Right lobe of liver (tissue), 6 donors: ENCODE results near the gene CRKL. TPM values are rescaled to one million over a fixed set of nuclear protein-coding genes. Genes with fewer than 3 reads are reported as not detected.
"Not testable (repeated sequence)": the region's sequence is repeated elsewhere in the genome, so short reads cannot be mapped to it uniquely, and the experiment has no call there.

Experiments
- ATAC-seq, 4 donors: fragments of 200-7000 bp; cut with Tn5 transposase; one replicate each; pipeline ENCODE4 v1.9.1; 2020; ENCODE audit warnings: mild to moderate bottlenecking in 4 of 4, moderate library complexity in 4 of 4
- DNase-seq, 3 donors: peaks; one replicate each; pipeline ENCODE4 v3.0.0-alpha.2; 2020
- H3K27ac ChIP-seq, 3 donors: fragments of 200-600 bp; one replicate each; pipeline ENCODE4 v1.8.0; 2022
- H3K27me3 ChIP-seq, 2 donors: fragments of 200-600 bp; one replicate each; pipeline ENCODE4 v1.8.0; 2022
- H3K36me3 ChIP-seq, 4 donors: fragments of 200-600 bp; sonication (generic) in 1 of 4; one replicate each; pipeline versions ENCODE4 v1.5.1 to v1.8.0; 2017 to 2022; ENCODE audit warnings: control low read depth in 1 of 4
- H3K4me1 ChIP-seq, 4 donors: fragments of 200-600 bp; sonication (generic) in 1 of 4; one replicate each; pipeline versions ENCODE4 v1.5.1 to v1.8.0; 2017 to 2022; ENCODE audit warnings: control low read depth in 1 of 4
- H3K4me3 ChIP-seq, 3 donors: fragments of 200-600 bp; one replicate each; pipeline ENCODE4 v1.8.0; 2022
- H3K9me3 ChIP-seq, 4 donors: fragments of 200-600 bp; sonication (generic) in 1 of 4; one replicate each; pipeline versions ENCODE4 v1.5.1 to v1.8.0; 2017 to 2022; ENCODE audit warnings: control low read depth in 1 of 4
- POLR2A ChIP-seq: fragments of 450-650 bp; IDR thresholded peaks from one replicate; pipeline ENCODE4 v1.6.1; 2017; ENCODE audit warnings: antibody characterized with exemption, mild to moderate bottlenecking
- WGBS: methylation state at CpG from one replicate; pipeline ENCODE4 v1.1.6; 2018; ENCODE audit warnings: low coverage, low lambda C conversion rate; ENCODE audit not compliant: insufficient coverage; ENCODE audit errors: missing lambda C conversion rate; 5-methylcytosine and 5-hydroxymethylcytosine counted together
- intact Hi-C, 2 donors: fragments of 100-400 bp; cut with DNase I; formaldehyde crosslinking; loops; one replicate each; pipeline versions ENCODE4 v1.11.2 to v1.14.1; 2022
- total RNA-seq, 6 experiments: library from RNA; depleted of rRNA in 2 of 6; stranded (reverse); fragments of >200 nt in 2 of 6; fragmentation: NEBNext Ultra II Directional in 3 of 6; extraction: Animal tissue kit (Norgen Biotek cat#: 25700) in 3 of 6; gene quantifications; one replicate each; pipeline versions ENCODE4 v1.1.0 to v1.2.4, GENCODE V29; 2016 to 2023
- TF ChIP-seq, protein P1 (sequence below), 4 donors: fragments of 200-600 bp in 3 of 4; fragments of 450-650 bp in 1 of 4; IDR thresholded peaks; one replicate each; pipeline versions ENCODE4 v1.5.1 to v1.8.0; 2016 to 2022; ENCODE audit warnings: antibody characterized with exemption in 4 of 4, mild to moderate bottlenecking in 2 of 4
- donor health status: DM: no; HTN: yes; CAD: no.
- donor health status: DM: no; HTN: no; CAD: no.
- donor health status: DM: no; HTN: no; CAD: no.
- donor health status: DM: no; HTN: yes; CAD: no.
- donor health status: DM: no; HTN: yes; CAD: no.

Gene CRKL
- total RNA-seq, 6 experiments from 2014 or later: 27.5 to 53.1 (median 35.2) TPM

DNA sequence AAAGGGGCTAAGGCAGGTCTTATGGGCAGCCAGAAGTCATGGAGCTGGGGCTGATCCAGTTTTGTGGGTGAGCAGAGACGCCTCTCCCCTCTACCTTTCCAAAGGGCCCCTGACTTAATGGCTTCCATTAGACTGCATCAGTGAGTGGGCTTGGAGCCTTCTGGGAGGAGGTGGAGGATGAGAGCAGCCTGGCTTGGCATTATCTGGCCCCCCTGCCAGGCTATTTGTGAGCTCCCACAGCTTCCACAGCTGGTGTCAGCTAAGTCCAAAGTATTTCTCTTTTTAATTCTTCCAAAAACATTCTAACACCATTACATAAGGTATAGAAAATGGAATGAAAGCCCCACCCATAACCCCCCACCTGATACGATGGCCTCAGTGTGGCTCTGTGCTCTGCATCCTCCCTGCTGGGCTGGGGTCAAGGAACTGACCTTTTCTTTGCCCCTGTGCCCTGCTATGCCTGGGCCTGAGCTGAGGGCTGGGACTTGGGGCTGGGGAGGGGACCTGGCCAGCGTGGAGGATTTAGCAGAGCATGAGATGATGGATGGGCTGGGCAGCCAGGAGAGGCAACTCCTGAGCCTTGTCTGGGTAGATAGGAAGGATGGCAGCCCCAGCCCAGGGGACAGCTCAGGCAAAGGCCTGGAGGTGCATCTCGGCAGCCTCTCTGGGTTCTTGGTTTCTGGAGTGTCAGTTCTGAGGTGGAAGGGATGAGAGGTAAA, 53.9 kb downstream of the CRKL start:
- no peak overlapping the region for H3K27ac ChIP-seq
- no peaks in the 10 kb centered on the region for H3K4me1 ChIP-seq
- H3K9me3 ChIP-seq: no peaks in the 10 kb centered on the region
- no peaks in the 10 kb centered on the region for H3K27me3 ChIP-seq
- no peak for ATAC-seq
- no peak overlapping the region for H3K4me3 ChIP-seq
- TF ChIP-seq, protein P1, sequence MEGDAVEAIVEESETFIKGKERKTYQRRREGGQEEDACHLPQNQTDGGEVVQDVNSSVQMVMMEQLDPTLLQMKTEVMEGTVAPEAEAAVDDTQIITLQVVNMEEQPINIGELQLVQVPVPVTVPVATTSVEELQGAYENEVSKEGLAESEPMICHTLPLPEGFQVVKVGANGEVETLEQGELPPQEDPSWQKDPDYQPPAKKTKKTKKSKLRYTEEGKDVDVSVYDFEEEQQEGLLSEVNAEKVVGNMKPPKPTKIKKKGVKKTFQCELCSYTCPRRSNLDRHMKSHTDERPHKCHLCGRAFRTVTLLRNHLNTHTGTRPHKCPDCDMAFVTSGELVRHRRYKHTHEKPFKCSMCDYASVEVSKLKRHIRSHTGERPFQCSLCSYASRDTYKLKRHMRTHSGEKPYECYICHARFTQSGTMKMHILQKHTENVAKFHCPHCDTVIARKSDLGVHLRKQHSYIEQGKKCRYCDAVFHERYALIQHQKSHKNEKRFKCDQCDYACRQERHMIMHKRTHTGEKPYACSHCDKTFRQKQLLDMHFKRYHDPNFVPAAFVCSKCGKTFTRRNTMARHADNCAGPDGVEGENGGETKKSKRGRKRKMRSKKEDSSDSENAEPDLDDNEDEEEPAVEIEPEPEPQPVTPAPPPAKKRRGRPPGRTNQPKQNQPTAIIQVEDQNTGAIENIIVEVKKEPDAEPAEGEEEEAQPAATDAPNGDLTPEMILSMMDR (IDR thresholded peaks at IDR 0.05): no peak
- no peak for TF ChIP-seq POLR2A
- H3K36me3 ChIP-seq: no peaks in the 10 kb centered on the region
- intact Hi-C loops: no loop called here
- no peak for DNase-seq
- WGBS: 73% methylated on average over 3 of the region's 4 CpGs

- WGBS: 70% methylated on average over 11 of the region's 11 CpGs
- peak in 3 of 4 donors; percentile 6 to 67 (median 34) for ATAC-seq
- H3K4me1 ChIP-seq, intact Hi-C loops, DNase-seq, H3K27ac ChIP-seq, H3K4me3 ChIP-seq, H3K36me3 ChIP-seq, H3K27me3 ChIP-seq, H3K9me3 ChIP-seq: not testable (repeated sequence)
These were observed 54.9 kb downstream of the CRKL start for GRCh38 chr22:20972014-20972694.

DNA sequence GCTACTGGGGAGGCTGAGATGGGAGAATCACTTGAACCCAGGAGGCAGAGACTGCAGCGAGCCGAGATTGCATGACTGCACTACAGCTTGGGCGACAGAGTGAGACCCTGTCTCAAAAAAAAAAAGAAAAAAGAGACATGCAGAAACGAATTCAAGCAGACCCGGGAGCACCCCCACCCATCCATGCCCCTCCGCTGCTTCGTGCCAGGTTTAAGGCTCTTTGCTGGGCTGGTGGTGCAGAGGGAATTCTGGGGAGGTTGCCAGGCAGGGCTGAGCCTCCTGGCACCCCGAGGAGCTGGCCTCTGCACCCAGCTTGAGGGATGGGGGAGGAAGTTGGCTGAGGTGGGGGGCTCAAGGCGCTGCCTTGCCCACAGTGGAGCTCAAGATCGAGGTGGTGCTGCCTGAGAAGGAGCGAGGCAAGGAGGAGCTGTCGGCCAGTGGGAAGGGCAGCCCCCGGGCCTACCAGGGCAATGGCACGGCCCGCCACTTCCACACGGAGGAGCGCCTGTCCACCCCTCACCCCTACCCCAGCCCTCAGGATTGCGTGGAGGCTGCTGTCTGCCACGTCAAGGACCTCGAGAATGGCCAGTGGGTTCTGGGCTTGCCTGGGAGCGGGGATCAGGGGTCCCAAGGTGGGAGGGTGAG, 55.8 kb downstream of the CRKL start:
- ATAC-seq: no peak
- Histone ChIP-seq H3K4me3 (no peak overlapping the region), H3K4me1 (no peaks in the 10 kb centered on the region), H3K27me3 (no peaks in the 10 kb centered on the region), H3K36me3 (no peaks in the 10 kb centered on the region), H3K27ac (no peak overlapping the region), H3K9me3 (no peaks in the 10 kb centered on the region)
- TF ChIP-seq, protein P1 (IDR thresholded peaks at IDR 0.05): no peak
- TF ChIP-seq POLR2A: no peak
- WGBS: 64% methylated on average over 7 of the region's 21 CpGs
- intact Hi-C loops: no loop called here
- DNase-seq: no peak

DNA sequence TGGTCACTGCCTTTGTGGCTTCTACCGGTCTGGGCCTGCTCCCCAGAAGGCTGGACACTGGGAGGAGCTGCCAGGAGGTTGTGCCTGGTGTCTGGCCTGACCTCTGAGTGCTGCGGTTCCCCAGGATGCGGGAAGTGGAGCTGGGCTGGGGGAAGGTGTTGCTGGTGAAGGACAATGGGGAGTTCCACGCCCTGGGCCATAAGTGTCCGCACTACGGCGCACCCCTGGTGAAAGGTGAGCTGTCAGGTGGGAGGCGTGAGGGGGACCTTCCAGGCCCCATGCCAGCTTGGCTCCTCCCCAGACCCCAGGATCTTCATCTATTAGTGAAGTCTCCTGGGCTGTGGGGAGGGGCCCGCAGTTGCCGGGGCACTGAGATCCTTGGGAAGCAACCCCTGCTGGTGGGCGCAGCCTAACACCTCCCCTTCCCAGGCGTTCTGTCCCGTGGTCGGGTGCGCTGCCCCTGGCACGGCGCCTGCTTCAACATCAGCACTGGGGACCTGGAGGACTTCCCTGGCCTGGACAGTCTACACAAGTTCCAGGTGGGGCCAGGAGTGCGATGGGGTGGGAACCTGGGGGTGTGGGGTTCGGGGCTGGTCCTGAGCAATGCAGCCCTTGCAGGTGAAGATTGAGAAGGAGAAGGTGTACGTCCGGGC, 56.6 kb downstream of the CRKL start:
- ATAC-seq (no peak), DNase-seq (no peak)
- no peaks in the 10 kb centered on the region for H3K27me3 ChIP-seq
- no peak overlapping the region for H3K27ac ChIP-seq
- intact Hi-C loops: no loop called here
- no peaks in the 10 kb centered on the region for H3K4me1 ChIP-seq
- H3K36me3 ChIP-seq: no peaks in the 10 kb centered on the region
- H3K4me3 ChIP-seq: no peak overlapping the region
- 68% methylated on average over 9 of the region's 21 CpGs for WGBS
- H3K9me3 ChIP-seq: no peaks in the 10 kb centered on the region
- TF ChIP-seq POLR2A: no peak
- TF ChIP-seq, protein P1 (IDR thresholded peaks at IDR 0.05): no peak
